ENCODE measurements around the gene OPN1MW.

DNA sequence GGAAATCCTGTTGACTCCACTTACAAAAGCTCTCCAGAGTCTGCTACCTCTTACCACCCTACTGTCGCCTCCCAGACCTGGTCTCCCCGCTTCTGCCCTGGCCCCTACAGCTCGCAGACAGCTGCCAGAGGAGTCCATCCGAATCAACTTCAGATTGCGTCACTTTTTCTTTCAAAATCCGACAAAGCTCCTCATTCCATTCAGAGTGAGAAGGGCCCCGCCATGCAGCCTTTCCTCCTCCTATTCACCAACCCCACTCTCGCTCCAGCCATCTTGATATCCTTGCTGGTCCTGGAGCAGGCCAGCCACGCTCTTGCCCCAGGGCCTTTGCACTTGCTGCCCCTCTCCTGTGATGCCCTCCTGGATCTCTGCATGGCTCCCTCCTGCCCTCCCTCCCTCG, 43.5 kb upstream of the OPN1MW start:
- no peak for TF ChIP-seq SRF (IDR thresholded peaks at IDR 0.05; ENCODE audit: low read depth, low read length)
- no peak for TF ChIP-seq EZH2 (IDR thresholded peaks at IDR 0.05; ENCODE audit: low read depth, low read length, severe bottlenecking)
- no peak for TF ChIP-seq CTCF (IDR thresholded peaks at IDR 0.05; ENCODE audit: control extremely low read depth in 1 of 3, insufficient read depth in 1 of 3, low read depth in 1 of 3, low read length in 3 of 3)

Data from H1 (cell line).